Activated T-helper 17 cell treated with anti-CD3 and anti-CD28 coated beads, Interleukin-2, amount 50 U/mL, for 72 hours (primary cell): ENCODE results near the gene ESR1. TPM values are rescaled to one million over a fixed set of nuclear protein-coding genes. Genes with fewer than 3 reads are reported as not detected.
A peak's percentile ranks its signal among the peaks of the same experiment; 100 is the strongest.

Experiments used
- ATAC-seq: fragments of 150-1000 bp; cut with Tn5 transposase; replicated peaks from 2 replicates; pipeline ENCODE4 v1.10.0; 2021; ENCODE audit warnings: mild to moderate bottlenecking, moderate library complexity
- H3K27ac Mint-ChIP-seq: one replicate; pipeline ENCODE4 v1.8.0; 2022; ENCODE audit warnings: mixed read lengths
- H3K27me3 Mint-ChIP-seq: one replicate; pipeline ENCODE4 v1.8.0; 2022; ENCODE audit warnings: mixed read lengths
- H3K36me3 Mint-ChIP-seq: one replicate; pipeline ENCODE4 v1.8.0; 2022; ENCODE audit warnings: low read depth, mild to moderate bottlenecking, mixed read lengths
- H3K4me1 Mint-ChIP-seq: one replicate; pipeline ENCODE4 v1.8.0; 2022; ENCODE audit warnings: mixed read lengths
- H3K4me3 Mint-ChIP-seq: one replicate; pipeline ENCODE4 v1.8.0; 2022; ENCODE audit warnings: mild to moderate bottlenecking, mixed read lengths
- H3K9me3 Mint-ChIP-seq: one replicate; pipeline ENCODE4 v1.8.0; 2022; ENCODE audit warnings: mixed read lengths
- total RNA-seq, 2 donors: library from RNA; stranded (reverse); gene quantifications; one replicate each; pipeline ENCODE4 v1.2.3, GENCODE V29; 2022

The ESR1 gene
- total RNA-seq, 2 donors from 2014 or later, result 0.50 TPM; not detected in 1

DNA sequence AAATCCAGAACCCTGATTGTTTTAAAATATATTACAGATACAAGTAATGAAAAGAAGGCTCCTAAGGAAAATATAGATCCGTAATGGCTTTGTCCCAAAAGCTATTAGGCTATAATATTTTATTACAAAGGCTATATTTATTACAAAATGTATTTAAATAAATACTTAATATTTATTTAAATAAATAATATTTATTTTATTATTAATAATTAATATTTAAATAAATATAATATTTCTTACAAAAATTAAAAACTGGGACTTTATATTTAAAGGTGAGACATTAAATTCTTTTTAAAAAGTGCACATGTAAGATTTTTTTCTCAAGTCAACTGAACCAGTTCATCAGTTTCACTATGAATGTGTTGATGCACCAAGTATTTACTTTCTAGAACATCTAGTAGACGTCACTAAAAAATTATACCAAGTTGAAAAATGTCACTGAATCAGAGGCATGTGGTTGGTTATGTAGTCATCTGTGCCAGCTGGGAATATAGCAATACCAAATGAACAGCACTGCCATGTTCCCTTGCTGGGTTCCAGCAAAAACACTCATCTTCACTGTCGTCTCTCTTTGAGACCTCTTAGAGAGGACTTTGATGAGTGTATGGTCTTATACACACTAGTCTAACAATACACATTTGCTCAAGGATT, 278.9 kb downstream of the ESR1 start:
- no peaks in the 10 kb centered on the region for H3K36me3 Mint-ChIP-seq
- no peak for ATAC-seq
- H3K4me1 Mint-ChIP-seq, result no peaks in the 10 kb centered on the region
- H3K9me3 Mint-ChIP-seq, result no peaks in the 10 kb centered on the region
- H3K27me3 Mint-ChIP-seq, result no peaks in the 10 kb centered on the region
- no peak overlapping the region for H3K4me3 Mint-ChIP-seq
- no peak overlapping the region for H3K27ac Mint-ChIP-seq

GRCh38 chr6:152087096-152087495, 279.6 kb downstream of the ESR1 start:
- Mint-ChIP-seq H3K4me1 (no peaks in the 10 kb centered on the region), H3K27me3 (no peaks in the 10 kb centered on the region), H3K9me3 (no peaks in the 10 kb centered on the region), H3K27ac (no peak overlapping the region), H3K36me3 (no peaks in the 10 kb centered on the region), H3K4me3 (no peak overlapping the region)
- ATAC-seq, result no peak

DNA sequence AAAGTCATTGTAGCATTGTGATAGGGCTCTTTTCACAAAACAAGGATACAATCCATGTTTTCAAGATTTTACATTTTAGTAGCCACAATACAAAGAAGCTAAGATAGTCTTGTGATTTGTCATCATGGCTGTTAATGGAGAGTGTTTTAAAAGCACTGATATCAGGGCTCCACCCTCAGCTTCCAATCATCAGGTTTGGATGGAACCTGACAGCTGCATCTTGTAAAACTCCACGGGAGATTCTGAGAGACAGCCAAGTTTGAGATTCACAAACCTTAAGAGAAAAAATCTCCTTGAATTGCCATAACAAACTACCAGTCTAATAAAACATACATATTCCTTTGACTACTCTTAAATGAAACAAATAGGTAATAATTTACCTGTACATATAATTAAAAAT, 280.2 kb downstream of the ESR1 start:
- no peak for ATAC-seq
- Mint-ChIP-seq H3K27ac (no peak overlapping the region), H3K9me3 (no peaks in the 10 kb centered on the region)

DNA sequence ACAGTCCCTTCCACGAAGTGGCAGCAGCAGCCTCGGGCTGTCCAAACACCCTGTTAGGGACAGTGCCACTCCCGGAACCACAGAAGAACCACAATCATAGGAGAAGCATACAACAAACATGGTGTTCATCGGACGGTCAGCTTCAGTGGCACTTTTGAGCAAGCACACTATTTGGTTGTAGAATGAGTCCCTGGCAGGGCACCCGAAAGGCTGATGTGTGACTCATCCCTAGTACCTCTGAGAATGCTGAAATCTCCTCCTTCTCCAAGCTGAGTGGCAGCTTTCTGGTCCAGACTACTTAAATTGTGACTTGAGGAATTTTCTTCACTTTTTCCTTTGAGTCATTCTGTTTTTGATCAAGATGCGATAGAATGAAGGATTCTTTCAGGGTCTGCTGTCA, 282.5 kb downstream of the ESR1 start:
- Mint-ChIP-seq H3K27ac (no peak overlapping the region), H3K9me3 (no peaks in the 10 kb centered on the region), H3K27me3 (no peaks in the 10 kb centered on the region), H3K4me3 (no peak overlapping the region), H3K36me3 (no peaks in the 10 kb centered on the region), H3K4me1 (no peaks in the 10 kb centered on the region)
- no peak for ATAC-seq

More for the DNA sequence above, 280.2 kb downstream of the ESR1 start:
- Mint-ChIP-seq H3K27me3 (no peaks in the 10 kb centered on the region), H3K36me3 (no peaks in the 10 kb centered on the region), H3K4me1 (no peaks in the 10 kb centered on the region), H3K4me3 (no peak overlapping the region)

GRCh38 chr6:152091201-152091600, 283.7 kb downstream of the ESR1 start:
- Mint-ChIP-seq H3K9me3 (no peaks in the 10 kb centered on the region), H3K4me3 (no peak overlapping the region), H3K27ac (no peak overlapping the region), H3K36me3 (no peaks in the 10 kb centered on the region), H3K4me1 (no peaks in the 10 kb centered on the region), H3K27me3 (no peaks in the 10 kb centered on the region)
- no peak for ATAC-seq

DNA sequence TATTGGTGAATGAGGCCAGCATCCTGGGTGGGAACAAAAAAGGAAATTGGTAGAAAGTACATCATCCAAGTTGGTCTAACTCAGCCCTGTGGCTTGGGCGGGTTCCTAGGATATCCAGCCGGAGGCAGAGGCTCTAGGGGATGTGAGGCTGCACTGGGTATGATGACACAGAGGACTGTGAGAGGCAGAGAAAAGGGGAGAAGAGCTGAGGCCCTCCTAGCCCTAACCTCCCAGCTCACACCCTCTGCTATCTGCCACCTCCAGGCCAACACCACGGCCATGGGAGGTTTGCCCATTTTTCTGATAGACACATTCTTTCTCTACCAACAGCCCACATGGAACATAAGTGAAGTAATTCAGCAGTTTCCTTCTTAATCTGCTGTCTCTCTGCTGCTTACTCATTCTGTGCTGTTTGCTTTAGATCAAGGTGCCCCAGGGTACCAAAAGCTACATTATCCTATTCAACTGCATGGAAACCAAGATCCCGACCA, 284.4 kb downstream of the ESR1 start:
- H3K36me3 Mint-ChIP-seq, result no peaks in the 10 kb centered on the region
- H3K4me1 Mint-ChIP-seq, result no peaks in the 10 kb centered on the region
- H3K4me3 Mint-ChIP-seq, result no peak overlapping the region
- H3K27me3 Mint-ChIP-seq, result no peaks in the 10 kb centered on the region
- no peak overlapping the region for H3K27ac Mint-ChIP-seq
- H3K9me3 Mint-ChIP-seq, result no peaks in the 10 kb centered on the region
- ATAC-seq, result no peak

DNA sequence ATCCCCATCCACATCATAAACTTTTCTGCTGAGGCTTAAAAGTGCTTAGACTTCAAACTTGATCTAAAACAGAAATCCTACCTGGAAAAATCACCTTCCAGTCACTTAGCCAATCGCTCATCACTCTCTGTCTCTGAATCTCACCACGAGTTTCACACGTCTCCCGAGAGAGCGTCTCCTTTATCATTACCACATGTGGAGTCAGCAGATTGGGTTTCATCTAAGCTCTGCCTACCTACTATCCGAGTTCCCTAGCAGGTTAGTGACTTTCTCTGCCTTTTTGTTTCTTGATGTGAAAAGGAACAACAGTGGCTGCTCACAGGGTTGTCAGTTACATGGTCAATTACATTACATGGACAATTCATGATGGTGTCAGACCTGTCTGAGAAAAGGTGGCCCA, 286.2 kb downstream of the ESR1 start:
- ATAC-seq, result no peak
- Mint-ChIP-seq H3K4me3 (no peak overlapping the region), H3K27me3 (no peaks in the 10 kb centered on the region), H3K27ac (no peak overlapping the region), H3K4me1 (no peaks in the 10 kb centered on the region), H3K36me3 (no peaks in the 10 kb centered on the region), H3K9me3 (no peaks in the 10 kb centered on the region)

DNA sequence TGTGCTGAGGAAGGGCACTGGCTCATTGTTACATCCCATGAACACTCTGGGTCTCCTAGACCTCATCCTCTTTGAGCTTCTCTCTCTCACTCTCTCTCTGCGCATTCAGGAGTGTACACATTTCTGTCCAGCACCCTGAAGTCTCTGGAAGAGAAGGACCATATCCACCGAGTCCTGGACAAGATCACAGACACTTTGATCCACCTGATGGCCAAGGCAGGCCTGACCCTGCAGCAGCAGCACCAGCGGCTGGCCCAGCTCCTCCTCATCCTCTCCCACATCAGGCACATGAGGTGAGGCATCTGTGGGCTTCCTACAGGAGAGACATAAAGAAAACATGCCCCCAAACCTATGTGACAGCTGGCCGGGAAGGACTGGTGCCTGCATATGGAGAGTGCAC, 286.8 kb downstream of the ESR1 start:
- Mint-ChIP-seq H3K36me3 (no peaks in the 10 kb centered on the region), H3K4me3 (no peak overlapping the region), H3K27ac (no peak overlapping the region), H3K9me3 (no peaks in the 10 kb centered on the region), H3K27me3 (no peaks in the 10 kb centered on the region), H3K4me1 (no peaks in the 10 kb centered on the region)
- no peak for ATAC-seq

GRCh38 chr6:152094992-152095592, 287.6 kb downstream of the ESR1 start:
- Mint-ChIP-seq H3K9me3 (no peaks in the 10 kb centered on the region), H3K4me3 (no peak overlapping the region), H3K27me3 (no peaks in the 10 kb centered on the region), H3K4me1 (no peaks in the 10 kb centered on the region), H3K27ac (peak overlapping the region; percentile 4), H3K36me3 (no peaks in the 10 kb centered on the region)
- ATAC-seq, result peak; percentile 97

DNA sequence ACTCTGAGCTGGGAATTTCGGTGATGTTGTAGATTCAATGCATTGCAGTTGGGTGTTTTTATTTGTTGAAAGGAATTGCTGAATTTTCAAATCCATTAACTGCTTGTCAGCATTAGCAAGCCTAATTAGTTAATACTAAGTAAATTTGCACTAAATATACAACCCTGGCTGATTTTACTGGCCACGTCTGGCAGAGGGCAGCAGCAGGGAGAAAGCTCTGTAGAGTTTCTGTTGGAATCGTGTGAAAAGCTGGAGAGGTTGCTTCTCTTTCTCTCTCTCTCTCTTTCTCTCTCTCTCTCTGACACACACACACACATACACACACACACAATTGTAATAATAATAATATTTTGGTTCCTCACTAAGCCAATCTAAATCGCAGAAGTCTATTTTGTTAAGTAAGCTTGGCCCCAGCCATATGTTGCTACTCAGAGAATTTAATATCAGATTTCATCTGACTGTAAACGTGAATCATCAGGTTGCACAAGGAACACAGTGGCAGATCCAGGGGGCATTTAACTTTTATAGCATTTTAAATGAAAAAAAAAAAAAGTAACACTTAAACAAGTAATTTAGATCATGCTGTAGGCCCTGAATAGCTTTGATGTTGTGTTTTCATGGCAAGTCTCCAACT, 289.5 kb downstream of the ESR1 start:
- H3K36me3 Mint-ChIP-seq, result no peaks in the 10 kb centered on the region
- ATAC-seq, result no peak
- H3K9me3 Mint-ChIP-seq, result no peaks in the 10 kb centered on the region
- H3K4me3 Mint-ChIP-seq, result no peak overlapping the region
- H3K4me1 Mint-ChIP-seq, result no peaks in the 10 kb centered on the region
- H3K27ac Mint-ChIP-seq, result no peak overlapping the region
- H3K27me3 Mint-ChIP-seq, result no peaks in the 10 kb centered on the region

GRCh38 chr6:152098683-152099082, 291.2 kb downstream of the ESR1 start:
- Mint-ChIP-seq H3K4me3 (no peak overlapping the region), H3K27me3 (no peaks in the 10 kb centered on the region), H3K9me3 (no peaks in the 10 kb centered on the region), H3K27ac (no peak overlapping the region), H3K4me1 (no peaks in the 10 kb centered on the region), H3K36me3 (no peaks in the 10 kb centered on the region)
- no peak for ATAC-seq

- Mint-ChIP-seq H3K4me3 (no peak overlapping the region), H3K9me3 (no peaks in the 10 kb centered on the region), H3K27ac (no peak overlapping the region), H3K36me3 (no peaks in the 10 kb centered on the region), H3K4me1 (no peaks in the 10 kb centered on the region), H3K27me3 (no peaks in the 10 kb centered on the region)
- ATAC-seq, result no peak
Measured at GRCh38 chr6:152099446-152100182, 292.1 kb downstream of the ESR1 start.

DNA sequence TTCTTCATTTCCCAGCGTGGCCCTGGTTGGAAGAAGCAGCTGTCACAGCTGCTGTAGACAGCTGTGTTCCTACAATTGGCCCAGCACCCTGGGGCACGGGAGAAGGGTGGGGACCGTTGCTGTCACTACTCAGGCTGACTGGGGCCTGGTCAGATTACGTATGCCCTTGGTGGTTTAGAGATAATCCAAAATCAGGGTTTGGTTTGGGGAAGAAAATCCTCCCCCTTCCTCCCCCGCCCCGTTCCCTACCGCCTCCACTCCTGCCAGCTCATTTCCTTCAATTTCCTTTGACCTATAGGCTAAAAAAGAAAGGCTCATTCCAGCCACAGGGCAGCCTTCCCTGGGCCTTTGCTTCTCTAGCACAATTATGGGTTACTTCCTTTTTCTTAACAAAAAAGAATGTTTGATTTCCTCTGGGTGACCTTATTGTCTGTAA, 292.7 kb downstream of the ESR1 start:
- H3K9me3 Mint-ChIP-seq, result no peaks in the 10 kb centered on the region

GRCh38 chr6:152107973-152108372, 300.5 kb downstream of the ESR1 start:
- no peak overlapping the region for H3K27ac Mint-ChIP-seq
- no peaks in the 10 kb centered on the region for H3K9me3 Mint-ChIP-seq
- H3K4me1 Mint-ChIP-seq, result no peaks in the 10 kb centered on the region
- H3K27me3 Mint-ChIP-seq, result peaks cover 3% of the 10 kb centered on the region
- H3K36me3 Mint-ChIP-seq, result no peaks in the 10 kb centered on the region
- no peak overlapping the region for H3K4me3 Mint-ChIP-seq
- no peak for ATAC-seq

More for the DNA sequence above, 292.7 kb downstream of the ESR1 start:
- Mint-ChIP-seq H3K4me1 (no peaks in the 10 kb centered on the region), H3K27me3 (no peaks in the 10 kb centered on the region), H3K4me3 (no peak overlapping the region), H3K36me3 (no peaks in the 10 kb centered on the region), H3K27ac (no peak overlapping the region)
- ATAC-seq, result peak; percentile 5
